K562 (cell line): Measurements from ENCODE around the gene PSAP. TPM values are rescaled to one million over a fixed set of nuclear protein-coding genes. Genes with fewer than 3 reads are reported as not detected.

Source experiments
- DMBX1 ChIP-seq: fragments of 250-450 bp; sonication (Bioruptor Pico); IDR thresholded peaks from 2 replicates; pipeline ENCODE4 v1.8.0; 2022; ENCODE audit warnings: inconsistent platforms, mild to moderate bottlenecking, moderate library complexity, borderline replicate concordance
- FOS ChIP-seq: IDR thresholded peaks from 3 replicates; pipeline ENCODE4 v1.6.1; 2011; ENCODE audit not compliant: insufficient read length; ENCODE audit errors: extremely low read depth
- HNRNPUL1 ChIP-seq: fragments of 200-400 bp; formaldehyde crosslinking; IDR thresholded peaks from 2 replicates; pipeline ENCODE4 v1.6.1; 2017; ENCODE audit warnings: low read length
- KDM4B ChIP-seq, 2 experiments: fragments of 450-650 bp in 1 of 2; sonication (generic) in 1 of 2; IDR thresholded peaks; 2 replicates each; pipeline ENCODE4 v1.6.1; 2016 to 2017; ENCODE audit warnings: borderline replicate concordance in 2 of 2, antibody characterized with exemption in 1 of 2, low read depth in 1 of 2, mild to moderate bottlenecking in 1 of 2
- MAFG ChIP-seq: fragments of 450-650 bp; conservative IDR thresholded peaks from 2 replicates; pipeline ENCODE4 v1.6.1; 2016; ENCODE audit warnings: missing genetic modification characterization, missing compliant biosample characterization
- MEIS2 ChIP-seq: fragments of 450-650 bp; IDR thresholded peaks from 2 replicates; pipeline ENCODE4 v1.6.1; 2014; ENCODE audit warnings: mild to moderate bottlenecking; ENCODE audit not compliant: partially characterized antibody
- NCOR1 ChIP-seq: fragments of 450-650 bp; IDR thresholded peaks from 2 replicates; pipeline ENCODE4 v1.6.1; 2016; ENCODE audit warnings: mild to moderate bottlenecking, moderate library complexity
- NFE2L1 ChIP-seq: fragments of 450-650 bp; IDR thresholded peaks from 2 replicates; pipeline ENCODE4 v1.6.1; 2016; ENCODE audit warnings: missing genetic modification characterization, low read depth, mild to moderate bottlenecking, missing compliant biosample characterization, moderate library complexity, borderline replicate concordance
- SMAD2 ChIP-seq: fragments of 150-350 bp; IDR thresholded peaks from 2 replicates; pipeline ENCODE4 v1.6.1; 2014; ENCODE audit warnings: low read depth, mild to moderate bottlenecking, low read length
- SP2 ChIP-seq: IDR thresholded peaks from 2 replicates; pipeline ENCODE4 v1.6.1; 2011; ENCODE audit warnings: mild to moderate bottlenecking, low read depth, low read length, moderate library complexity; ENCODE audit not compliant: poor library complexity, severe bottlenecking; ENCODE audit errors: extremely low read depth
- SRSF7 ChIP-seq: fragments of 200-400 bp; formaldehyde crosslinking; optimal IDR thresholded peaks from 2 replicates; pipeline ENCODE3; 2017; ENCODE audit warnings: mild to moderate bottlenecking, low read depth, low read length
- TAL1 ChIP-seq: fragments of 450-650 bp; IDR thresholded peaks from 2 replicates; pipeline ENCODE4 v1.6.1; 2016; ENCODE audit warnings: mild to moderate bottlenecking
- TEAD2 ChIP-seq: fragments of 450-650 bp; IDR thresholded peaks from 2 replicates; pipeline ENCODE4 v1.6.1; 2016; ENCODE audit warnings: missing genetic modification characterization, control low read depth, missing compliant biosample characterization
- ZNF384 ChIP-seq: IDR thresholded peaks from 2 replicates; pipeline ENCODE4 v1.6.1; 2012; ENCODE audit warnings: low read depth, low read length, improper control_type of control experiment
- ZNF785 ChIP-seq: fragments of 250-450 bp; sonication (Bioruptor Pico); IDR thresholded peaks from 2 replicates; pipeline ENCODE4 v1.4.0; 2020; ENCODE audit warnings: mild to moderate bottlenecking
- polyA plus RNA-seq, 8 experiments: library from polyadenylated mRNA; depleted of rRNA in 4 of 8; stranded (reverse) in 5 of 8; unstranded in 3 of 8; fragments of >200 nt; fragmentation: Nextera tagmentation in 2 of 8; fragmentation: Illumina TruSeq in 1 of 8; extraction: Ambion mirVana in 2 of 8; extraction: Trizol in 1 of 8; gene quantifications; 2 replicates each; pipeline versions ENCODE4 v1.2.1 to v1.2.3, GENCODE V29; 2011 to 2014; ENCODE audit warnings: inconsistent platforms in 1 of 8, missing spikeins in 1 of 8
- total RNA-seq, 7 experiments: library from RNA; depleted of rRNA in 6 of 7; stranded (reverse); fragments of >200 nt in 6 of 7; fragmentation: Illumina TruSeq in 2 of 7; extraction: Trizol in 2 of 7; gene quantifications; 2 replicates each; pipeline versions ENCODE4 v1.2.1 to v1.2.3, GENCODE V29; 2011 to 2021; ENCODE audit warnings: low replicate concordance in 1 of 7
- TF ChIP-seq, protein P1 (sequence below): fragments of 250-450 bp; sonication (Bioruptor Pico); IDR thresholded peaks from 2 replicates; pipeline ENCODE4 v1.5.0; 2021; ENCODE audit warnings: mild to moderate bottlenecking, moderate library complexity
- TF ChIP-seq, protein P2 (sequence below): sonication (generic); formaldehyde crosslinking; IDR thresholded peaks from 2 replicates; pipeline ENCODE4 v1.8.0; 2023; ENCODE audit warnings: mild to moderate bottlenecking, missing genetic modification reagents

Gene PSAP
- total and polyA plus RNA-seq, 9 of the 15 experiments (the other 6 are each of a cell fraction or from before 2014, with no cell fraction given): 245 to 700 (median 429) TPM

DNA sequence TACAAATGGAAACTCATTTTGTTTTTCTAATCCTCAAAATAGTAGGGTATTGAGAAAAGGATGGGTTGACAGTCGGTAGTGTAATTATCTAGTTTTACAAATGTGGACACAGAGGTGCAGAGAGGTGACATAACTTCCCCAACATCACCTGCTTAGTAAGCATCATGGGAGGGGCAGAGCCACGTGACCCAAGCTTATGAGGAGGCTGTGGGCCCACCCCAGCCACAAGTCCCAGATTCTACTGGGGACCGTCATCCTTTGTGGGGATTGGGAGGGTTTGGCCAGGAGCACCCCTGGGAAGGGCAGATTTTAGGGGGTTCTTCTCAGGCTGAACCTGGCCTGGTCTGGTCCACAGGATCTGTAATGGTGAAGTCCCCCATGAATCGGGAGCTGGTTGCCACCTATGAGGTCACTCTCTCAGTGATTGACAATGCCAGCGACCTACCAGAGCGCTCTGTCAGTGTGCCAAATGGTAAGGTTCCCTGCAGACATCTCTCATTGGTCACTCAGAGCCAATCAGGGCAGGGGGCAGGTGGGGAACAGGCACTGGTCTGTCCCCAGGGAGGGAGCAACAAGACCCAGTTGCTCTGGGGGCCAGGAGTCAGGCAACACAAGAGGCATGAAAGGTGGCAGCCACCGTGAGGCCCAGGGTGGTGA, 54.2 kb downstream of the PSAP start (continued):
- TF ChIP-seq, protein P1, sequence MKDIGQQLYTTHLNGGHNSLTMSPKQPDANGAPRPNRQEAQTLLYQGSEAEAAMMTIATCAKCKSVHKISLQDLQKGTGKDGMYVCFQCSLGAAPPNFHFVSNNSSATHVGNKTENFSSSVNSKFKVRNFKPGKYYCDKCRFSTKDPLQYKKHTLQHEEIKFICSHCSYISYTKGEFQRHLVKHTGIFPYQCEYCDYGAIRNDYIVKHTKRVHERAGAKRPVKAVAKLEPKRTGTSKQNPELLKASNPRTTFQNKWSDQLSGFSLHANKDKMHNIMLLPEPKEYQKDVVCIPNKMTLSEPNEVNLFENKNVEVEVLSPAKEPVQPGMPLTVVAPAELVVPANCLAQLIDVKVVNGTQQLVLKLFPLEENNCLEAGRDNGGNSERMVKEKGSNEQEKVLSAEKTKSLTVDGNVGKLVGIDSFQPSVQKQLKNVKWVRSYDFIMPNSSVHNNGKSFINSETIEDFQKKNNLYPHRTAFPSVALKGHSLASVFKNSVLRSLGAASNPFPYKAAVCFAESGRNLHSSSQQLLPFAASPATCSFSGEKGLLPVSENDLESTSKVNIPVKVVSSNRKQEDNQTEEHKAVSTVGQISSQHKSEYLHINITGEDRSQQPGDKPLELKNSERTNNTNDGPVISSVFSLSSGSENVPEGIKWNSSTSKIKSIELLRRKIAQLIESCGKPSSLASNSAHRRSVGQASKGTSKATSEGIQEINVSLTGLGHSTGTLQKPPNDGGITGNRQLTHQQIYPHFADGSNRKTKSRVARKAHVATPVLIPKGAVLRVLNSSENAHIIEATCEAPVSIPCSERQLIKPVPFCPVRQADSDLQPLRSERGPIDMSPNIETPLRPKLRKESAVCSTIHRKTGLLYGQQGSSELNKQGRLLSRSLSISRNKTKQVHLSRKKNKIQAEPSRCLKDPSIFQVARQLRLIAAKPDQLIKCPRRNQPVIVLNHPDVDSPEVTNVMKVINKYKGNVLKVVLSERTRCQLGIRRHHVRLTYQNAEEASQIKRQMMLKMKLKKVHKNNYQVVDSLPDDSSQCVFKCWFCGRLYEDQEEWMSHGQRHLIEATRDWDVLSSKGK (CRISPR knock-in tag): no peak
- TF ChIP-seq MAFG (tag): no peak
- TF ChIP-seq DMBX1: no peak
- TF ChIP-seq ZNF785 (CRISPR knock-in tag): no peak
- TF ChIP-seq, protein P2, sequence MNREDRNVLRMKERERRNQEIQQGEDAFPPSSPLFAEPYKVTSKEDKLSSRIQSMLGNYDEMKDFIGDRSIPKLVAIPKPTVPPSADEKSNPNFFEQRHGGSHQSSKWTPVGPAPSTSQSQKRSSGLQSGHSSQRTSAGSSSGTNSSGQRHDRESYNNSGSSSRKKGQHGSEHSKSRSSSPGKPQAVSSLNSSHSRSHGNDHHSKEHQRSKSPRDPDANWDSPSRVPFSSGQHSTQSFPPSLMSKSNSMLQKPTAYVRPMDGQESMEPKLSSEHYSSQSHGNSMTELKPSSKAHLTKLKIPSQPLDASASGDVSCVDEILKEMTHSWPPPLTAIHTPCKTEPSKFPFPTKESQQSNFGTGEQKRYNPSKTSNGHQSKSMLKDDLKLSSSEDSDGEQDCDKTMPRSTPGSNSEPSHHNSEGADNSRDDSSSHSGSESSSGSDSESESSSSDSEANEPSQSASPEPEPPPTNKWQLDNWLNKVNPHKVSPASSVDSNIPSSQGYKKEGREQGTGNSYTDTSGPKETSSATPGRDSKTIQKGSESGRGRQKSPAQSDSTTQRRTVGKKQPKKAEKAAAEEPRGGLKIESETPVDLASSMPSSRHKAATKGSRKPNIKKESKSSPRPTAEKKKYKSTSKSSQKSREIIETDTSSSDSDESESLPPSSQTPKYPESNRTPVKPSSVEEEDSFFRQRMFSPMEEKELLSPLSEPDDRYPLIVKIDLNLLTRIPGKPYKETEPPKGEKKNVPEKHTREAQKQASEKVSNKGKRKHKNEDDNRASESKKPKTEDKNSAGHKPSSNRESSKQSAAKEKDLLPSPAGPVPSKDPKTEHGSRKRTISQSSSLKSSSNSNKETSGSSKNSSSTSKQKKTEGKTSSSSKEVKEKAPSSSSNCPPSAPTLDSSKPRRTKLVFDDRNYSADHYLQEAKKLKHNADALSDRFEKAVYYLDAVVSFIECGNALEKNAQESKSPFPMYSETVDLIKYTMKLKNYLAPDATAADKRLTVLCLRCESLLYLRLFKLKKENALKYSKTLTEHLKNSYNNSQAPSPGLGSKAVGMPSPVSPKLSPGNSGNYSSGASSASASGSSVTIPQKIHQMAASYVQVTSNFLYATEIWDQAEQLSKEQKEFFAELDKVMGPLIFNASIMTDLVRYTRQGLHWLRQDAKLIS (CRISPR knock-in tag): no peak
- no peak for TF ChIP-seq SMAD2
- TF ChIP-seq NFE2L1 (tag): no peak
- no peak for TF ChIP-seq TEAD2 (tag)
- no peak for TF ChIP-seq ZNF384
- TF ChIP-seq NCOR1: no peak
- TF ChIP-seq FOS: peak; percentile 43
- TF ChIP-seq MEIS2: no peak
- no peak for TF ChIP-seq HNRNPUL1
- peak; percentile 53 for TF ChIP-seq SP2
- no peak for TF ChIP-seq KDM4B (IDR thresholded peaks at IDR 0.05; ENCODE audit: borderline replicate concordance in 2 of 2, low read depth in 1 of 2)
- no peak for TF ChIP-seq SRSF7
- no peak for TF ChIP-seq TAL1
